NCI-H748 treated with DMSO at 0.1 percent for 48 hours (cell line): ENCODE data around the gene RYR2.
"Not testable (repeated sequence)": the region's sequence is repeated elsewhere in the genome, so short reads cannot be mapped to it uniquely, and the experiment has no call there.

Experiments used
- DNase-seq: peaks from one replicate; lab custom pipeline; 2025; lab: John Stamatoyannopoulos, UW

The RYR2 gene

DNA sequence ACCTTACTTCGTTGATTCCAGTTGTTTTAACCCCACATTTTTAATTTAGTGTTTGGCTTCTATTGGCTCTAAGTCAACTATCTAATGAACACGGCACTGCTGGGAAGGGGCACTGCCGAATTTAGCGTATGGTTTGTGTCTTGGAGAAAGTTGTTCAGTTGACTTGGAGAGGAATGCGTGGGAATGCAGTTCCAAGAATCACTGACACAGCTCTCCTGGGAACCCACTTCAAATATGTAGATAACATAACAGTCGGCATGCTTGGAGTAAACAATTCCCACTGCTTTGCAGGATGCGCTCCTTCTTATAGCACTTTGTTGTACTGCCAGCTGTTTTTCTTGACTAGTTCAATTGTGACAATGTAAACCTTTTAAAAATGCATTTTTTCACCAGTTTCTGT, 104.3 kb downstream of the RYR2 start:
- DNase-seq, result no peak

DNA sequence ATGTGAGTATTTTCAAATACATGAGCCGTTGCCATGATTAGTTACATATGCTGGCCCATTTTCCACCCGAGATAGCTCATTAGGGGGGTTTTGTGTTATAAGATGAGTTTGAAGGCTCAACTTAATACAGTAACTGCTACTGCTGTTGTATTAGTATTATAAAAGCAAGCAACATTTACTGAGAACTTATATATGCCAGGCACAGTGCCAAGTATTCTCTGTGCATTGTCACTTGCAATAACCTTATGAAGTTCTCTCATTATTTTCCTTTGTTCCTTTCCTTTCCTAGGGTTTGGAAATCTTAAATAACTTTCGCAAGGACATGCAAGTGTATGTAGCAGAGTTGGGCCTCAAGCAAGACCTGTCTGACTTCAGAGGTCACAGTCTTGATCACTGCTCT, 107.9 kb downstream of the RYR2 start:
- no peak for DNase-seq

DNA sequence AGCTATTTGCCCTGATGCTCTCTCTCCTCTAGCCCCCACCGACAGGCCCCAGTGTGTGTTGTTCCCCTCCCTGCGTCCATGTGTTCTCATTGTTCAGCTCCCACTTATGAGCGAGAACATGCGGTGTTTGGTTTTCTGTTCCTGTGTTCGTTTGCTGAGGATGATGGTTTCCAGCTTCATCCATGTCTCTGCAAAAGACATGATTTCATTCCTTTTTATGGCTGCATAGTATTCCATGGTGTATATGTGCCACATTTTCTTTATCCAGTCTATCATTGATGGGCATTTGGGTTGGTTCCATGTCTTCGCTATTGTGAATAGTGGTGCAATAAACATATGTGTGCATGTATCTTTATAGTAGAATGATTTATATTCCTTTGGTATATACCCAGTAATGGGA, 110.0 kb downstream of the RYR2 start:
- DNase-seq, result not testable (repeated sequence)

DNA sequence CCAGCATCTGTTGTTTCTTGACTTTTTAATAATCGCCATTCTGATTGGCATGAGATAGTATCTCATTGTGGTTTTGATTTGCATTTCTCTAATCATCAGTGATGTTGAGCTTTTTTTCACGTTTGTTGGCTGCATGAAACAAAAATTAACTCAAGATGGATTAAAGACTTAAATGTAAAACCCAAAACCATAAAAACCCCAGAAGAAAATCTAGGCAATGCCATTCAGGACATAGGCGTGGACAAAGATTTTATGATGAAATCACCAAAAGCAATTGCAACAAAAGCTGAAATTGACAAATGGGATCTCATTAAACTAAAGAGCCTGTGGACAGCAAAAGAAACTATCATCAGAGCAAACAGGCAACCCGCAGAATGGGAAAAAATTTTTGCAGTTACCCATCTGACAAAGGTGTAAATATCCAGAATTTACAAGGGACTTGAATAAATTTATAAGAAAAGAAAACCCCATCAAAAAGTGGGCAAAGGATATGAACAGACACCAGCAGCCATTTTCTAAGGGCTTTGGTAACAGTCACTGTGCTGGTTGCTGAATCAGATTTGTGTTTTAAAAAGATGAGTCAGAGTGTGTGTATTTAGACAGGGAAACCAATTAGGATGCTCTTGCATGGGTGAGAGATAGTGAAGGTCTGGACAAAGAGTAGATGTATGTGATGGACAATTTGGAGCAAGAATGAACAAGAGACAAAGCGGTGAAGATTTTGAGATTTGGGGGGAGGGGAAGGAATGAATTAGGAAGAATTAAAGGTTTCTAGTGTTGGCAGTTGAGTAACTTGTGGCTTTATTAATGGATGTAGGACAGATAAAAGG, 110.7 kb downstream of the RYR2 start:
- no peak for DNase-seq

DNA sequence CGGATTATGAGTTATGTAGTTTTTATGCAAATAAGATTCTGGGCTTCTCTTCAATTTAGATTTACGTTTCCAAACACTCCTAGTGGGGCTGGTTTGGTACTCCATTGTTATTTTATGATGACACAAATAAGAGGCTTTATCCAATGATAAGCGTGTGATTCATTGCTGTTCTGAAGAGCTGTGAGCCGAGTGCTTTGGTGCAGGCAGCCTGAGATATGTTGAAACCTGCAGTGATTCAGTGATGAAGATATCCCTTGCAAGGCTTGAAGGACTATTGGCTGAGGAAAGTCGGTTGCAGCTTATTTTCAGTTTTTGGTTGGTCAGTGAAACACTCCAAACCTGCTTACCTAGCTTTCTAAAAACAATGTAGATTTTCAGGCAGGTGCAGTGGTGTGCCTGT, 112.2 kb downstream of the RYR2 start:
- DNase-seq, result no peak

DNA sequence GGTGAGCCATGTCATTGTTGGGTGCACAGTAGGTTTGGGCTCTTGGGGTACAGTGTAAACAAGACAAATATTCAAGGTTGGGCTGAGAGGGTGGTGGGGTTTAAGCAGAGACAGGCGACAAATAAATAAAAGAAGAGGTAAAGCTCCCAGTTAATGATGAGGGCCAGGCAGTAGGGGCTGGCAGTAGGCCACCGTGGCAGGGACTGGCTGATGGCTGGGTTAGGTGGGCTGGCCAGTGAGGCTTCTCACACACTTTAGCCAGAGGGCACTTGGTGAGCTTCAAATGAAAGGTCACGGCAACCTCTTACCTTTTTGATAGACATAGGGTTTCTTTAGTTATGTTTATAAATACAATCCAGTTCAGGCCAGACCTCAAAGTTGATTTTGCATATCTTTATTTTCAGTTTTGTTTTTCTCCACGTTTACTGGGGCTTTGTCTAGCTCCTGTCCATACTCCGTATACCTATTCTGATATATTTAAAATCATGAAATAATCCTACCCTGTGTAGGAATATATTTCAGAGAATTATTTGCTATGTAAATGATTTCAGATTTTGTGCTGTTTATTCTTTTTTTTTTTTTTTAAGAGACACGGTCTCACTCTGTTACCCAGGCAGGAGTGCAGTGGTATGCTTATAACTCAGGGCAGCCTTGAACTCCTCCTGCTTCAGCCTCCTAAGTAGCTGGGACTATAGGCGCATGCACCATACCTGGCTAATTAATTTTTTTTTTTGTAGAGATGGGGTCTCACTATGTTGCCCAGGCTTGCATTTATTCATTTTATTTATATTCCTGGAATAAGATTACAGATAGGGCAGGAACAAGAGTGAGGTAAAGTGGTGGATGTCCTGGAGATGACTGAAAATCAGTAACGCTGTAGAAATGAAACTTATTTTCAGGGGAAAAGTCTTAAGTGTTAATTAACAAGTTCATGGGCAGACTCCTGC, 122.7 kb downstream of the RYR2 start:
- DNase-seq, result no peak

DNA sequence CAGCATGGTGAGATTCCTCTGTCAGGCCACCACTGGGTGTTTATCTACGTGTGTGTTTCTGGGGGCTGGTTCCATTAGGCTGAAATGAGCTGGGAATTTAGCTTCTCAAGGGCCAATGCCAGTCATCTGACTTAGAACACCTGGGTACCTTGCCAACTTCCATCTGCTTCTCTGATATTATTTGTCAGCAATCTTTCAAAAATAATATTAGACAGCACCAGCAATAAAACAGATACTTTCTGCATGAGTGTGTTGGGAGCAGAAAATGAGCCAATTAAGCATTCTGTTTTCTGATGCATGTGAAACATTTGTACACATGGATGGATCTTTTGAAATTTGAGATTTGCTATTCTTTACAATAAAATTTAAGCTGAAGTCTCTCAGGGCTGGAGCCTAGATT, 124.1 kb downstream of the RYR2 start:
- DNase-seq, result no peak

DNA sequence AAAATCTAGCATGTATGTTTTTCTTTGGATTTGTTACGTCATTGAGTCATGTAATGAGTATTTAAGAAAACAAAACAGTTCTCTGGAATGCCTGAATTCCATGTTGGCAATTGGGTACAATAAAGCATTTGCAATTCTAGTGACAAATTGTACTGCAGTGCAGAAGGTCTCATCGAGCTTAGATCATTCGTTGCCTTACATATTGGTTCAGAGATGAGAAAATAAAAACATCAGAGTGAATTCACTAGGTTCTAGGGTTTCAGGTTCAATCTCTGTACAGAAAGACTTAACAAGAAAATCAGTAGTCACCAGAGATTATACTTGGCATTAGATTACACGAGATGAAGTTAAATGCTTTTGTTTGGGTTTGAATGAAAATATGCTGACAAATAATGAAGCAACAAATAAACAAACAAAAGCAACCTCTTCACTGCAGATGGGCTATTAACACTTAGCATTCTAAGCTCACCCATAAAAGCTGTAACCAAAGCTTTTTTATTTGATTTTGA, 124.7 kb downstream of the RYR2 start:
- DNase-seq, result no peak

DNA sequence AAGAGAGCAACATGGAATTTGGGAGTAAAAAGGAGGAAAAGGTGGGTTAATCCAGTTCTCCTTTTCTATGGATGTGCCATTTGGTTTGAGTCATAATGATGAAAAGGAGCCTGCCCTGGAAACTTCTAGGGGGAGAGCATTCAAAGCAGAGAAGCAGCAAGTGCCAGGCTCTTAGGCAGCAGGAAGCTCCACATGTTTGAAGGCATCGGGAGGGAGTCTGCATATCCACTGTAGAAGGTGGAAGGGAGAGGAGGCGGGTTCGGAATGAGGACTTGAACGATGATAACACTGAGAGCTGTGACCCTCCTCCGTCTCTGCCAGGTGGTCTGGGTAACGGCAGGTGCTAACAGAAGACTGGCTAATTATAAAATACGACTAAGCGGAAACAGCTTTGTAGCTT, 128.2 kb downstream of the RYR2 start:
- DNase-seq, result no peak

DNA sequence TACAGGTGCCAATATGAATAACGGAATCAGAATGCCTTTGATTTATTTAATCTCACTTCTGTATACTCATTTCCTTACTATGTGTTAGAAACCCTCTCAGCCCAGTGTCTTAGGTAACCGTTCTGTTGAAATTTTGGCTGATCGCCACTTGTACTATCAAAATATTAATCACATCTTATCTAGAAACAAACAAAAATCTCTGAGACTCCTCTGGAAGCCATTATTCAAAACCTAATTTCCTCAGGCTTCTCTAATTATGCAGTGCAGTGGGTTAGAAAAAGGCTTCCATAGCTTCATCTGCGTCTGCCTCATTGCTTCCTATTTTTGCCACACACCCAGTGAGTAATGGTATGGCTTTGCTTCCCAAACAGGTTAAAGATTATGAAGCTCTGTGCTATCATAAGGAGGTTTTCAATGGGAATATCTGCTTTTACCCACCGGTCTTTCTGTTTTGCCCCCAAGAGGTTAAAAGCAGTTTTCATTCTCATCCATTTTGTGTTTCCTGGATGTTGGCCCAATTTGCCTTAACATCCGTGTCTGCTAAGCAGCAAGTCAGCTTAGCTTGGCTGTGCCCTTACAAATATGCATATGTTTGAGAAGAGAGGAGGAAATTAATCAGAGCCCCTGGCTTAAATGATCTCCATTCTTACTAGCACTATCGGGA, 129.6 kb downstream of the RYR2 start:
- no peak for DNase-seq

DNA sequence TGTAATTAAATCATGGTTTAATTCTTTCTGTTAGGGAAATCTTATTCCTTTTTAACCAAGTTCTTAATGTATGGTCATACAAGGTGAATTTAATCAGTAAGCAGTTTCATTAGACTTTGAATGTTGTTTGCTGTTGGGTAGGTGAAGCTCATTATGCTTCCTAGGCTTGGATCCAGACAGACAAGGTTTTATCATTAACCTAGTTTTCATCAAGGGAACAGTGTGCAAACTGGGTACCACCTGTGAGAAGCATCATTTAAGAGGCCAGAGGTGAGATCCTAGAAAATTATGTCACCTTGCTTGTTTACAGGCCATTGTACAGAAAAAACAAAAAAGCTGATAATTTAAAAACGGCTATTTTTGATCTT, 130.1 kb downstream of the RYR2 start:
- no peak for DNase-seq

DNA sequence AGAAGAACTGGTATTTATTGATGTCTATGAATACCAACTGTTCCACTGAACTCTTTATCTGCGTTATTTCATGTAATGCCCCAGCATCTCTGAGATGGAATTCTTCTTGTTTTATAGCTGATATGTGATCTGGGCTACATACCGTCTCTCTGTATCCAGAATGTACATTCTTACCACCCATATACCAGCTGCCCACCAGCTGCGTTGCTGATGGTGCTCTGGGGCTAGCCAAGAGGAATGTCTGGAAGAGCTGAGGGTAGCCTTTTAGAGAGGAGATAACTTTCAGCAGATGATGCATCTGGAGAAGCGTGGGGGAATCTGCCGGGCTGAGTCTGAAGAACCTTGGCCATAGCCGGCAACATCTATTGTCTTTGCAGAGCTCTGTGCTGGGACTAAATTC, 137.5 kb downstream of the RYR2 start:
- DNase-seq, result no peak

DNA sequence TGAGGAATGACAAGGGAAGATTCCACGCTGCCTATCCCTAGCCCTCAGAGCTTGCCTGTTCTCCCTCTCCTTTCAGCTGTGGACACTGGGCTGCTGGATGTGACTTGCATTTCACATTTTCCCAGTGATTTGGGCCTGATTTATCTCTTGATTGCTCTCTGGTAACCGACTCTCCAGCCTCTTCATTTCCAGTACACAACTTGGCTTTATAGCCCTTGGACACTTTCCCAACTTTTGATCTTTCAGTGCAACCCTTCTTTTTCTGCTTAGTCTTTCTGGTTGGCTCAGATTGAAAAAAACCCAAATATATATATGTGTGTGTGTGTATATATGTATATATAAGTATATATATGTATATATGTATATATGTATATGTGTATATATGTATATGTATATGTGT, 138.3 kb downstream of the RYR2 start:
- no peak for DNase-seq

DNA sequence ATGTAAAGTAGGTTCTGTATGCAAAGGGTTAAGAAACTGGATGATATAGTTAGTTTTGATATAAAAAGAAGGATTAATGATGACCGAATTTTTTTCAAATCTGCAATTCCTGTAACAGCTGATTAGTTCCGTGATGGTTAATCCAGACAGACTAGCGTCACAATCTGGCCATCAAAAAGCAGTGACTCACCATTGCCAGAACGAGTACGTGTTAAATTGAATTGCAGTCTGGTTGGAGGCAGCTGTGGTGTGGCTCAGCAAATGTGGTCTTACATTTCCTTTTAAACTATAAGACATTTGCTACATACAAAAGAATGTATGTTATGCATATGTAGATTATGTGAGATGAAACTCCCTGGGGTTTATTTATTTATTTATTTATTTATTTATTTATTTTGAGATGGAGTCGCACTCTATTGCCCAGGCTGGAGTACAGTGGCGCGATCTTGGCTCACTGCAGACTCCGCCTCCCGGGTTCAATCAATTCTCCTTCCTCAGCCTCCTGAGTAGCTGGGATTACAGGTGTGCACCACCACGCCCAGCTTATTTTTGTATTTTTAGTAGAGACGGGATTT, 139.8 kb downstream of the RYR2 start:
- DNase-seq, result no peak

DNA sequence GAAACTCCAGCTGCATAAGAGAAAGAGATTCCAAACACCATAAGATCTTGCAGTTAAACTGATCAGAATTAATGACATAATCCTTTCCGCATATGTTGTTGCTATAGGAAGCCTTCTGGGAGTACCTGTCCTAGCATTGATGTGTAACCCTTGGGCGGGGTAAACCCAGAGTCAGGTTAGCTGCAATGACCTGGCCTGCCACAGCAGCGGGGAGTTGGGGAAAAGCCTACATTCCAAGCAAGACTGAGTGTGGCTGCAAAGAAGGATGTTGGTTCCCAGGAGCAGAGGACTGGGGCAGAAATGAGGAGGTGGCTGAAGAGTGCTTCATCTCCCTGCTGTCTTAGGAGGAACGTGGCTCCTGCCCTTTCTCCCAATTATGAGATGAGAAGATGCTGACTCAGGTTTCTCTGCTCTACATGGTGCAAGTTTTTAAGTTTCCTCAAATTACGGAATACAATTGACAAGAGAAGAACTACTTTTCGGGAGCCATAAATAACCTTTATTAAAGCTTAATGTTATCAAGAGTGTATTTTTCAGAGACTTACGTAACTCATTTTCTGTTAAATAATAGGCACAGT, 142.1 kb downstream of the RYR2 start:
- no peak for DNase-seq

DNA sequence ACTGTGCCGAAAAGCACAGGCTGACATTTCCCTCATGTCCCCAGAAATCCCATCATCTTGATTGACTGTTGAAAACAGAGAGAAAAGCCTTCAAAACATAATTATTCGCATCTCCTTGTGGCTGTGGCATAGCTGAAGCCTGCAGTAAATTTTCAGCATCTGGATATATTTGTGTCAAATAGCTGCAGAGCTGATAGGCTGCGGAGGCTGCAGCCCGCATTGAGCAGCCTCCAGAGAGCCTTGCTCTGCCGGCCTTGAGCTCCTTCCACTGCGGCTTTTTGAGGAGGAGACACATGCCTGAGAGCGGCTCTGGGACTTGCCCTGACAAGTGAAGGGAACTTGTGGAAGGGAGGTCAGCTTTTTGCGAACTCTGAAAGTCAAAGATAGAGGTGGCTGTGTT, 144.7 kb downstream of the RYR2 start:
- no peak for DNase-seq

DNA sequence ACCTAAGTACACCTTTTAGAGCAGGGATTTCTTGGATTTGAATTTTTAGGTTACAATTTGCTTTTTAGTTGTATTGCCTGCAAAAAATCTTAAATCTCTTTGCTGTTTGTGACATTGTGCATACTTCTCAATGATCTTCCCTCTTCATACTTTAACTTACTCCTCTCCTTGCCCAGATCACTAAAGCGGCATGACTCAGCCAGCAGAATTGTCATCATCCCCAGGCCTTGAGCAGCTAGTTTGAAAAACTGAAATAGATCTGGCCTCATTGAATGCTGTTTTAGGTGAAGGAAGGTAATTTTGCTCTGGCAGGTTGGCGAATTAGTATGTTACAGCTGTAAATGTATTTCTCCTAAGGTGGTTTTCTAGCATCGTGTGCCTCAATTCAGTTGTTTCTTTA, 145.9 kb downstream of the RYR2 start:
- no peak for DNase-seq

DNA sequence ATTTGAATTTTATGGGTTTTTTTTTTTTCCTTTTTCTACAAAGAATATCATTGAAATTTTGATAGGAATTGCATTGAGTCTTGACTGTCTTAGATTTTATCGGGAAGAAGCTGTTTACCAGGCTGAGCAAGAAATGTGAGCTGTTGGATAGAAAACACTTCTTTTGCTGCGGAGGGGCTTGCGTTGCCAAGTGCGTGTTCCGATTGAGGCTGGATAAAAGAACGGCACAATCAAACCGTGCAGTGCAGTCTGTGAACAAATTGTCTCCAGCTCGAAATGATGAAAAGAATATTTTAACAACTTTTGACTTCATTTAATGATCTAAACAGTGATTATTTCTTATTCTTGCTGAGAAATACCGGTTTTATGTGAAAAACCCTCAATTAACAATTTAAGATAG, 149.4 kb downstream of the RYR2 start:
- no peak for DNase-seq

DNA sequence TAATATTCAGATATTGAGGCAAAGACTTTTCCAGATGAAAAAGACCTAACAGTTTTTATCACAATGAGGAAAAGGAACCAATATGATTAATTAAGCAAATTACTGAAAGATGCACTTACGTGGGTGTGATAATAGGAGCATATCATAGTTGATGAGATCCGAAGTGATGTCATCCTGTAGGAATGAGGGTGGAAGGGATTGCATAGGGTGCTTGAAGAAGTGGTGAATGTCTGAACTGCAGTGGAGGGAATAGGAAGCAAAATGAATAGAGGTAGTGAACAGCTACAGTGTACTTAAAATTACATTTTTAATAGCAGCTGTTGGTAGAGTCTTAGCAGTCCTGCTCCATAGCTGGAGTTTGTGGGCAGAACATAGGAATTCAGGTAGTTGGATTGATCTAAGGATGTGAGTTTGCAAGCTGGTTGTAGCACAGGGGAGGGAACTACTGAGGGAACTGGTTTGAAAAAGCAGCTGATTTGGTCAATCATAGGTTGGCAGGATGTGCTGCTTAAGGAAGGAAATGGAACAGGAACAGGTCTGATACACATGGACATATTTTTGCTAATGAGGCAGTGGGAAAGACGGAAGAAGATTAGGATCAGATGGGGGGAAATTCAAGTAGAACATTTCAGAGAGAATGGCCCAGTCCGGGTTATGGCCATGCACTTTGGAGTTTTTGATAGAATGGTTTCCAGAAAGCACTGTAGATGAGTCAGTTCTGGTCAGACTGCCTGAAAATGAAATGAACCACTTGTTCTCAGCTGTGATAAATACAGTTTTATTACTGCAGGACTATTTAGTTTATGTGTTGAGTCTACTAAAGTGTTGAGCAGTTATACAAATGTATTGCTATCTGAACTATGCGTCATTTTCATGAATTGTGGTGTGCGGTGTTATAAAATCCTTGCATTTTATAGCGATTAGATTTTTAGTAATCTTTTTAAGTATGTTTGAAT, 155.8 kb downstream of the RYR2 start:
- DNase-seq, result no peak

DNA sequence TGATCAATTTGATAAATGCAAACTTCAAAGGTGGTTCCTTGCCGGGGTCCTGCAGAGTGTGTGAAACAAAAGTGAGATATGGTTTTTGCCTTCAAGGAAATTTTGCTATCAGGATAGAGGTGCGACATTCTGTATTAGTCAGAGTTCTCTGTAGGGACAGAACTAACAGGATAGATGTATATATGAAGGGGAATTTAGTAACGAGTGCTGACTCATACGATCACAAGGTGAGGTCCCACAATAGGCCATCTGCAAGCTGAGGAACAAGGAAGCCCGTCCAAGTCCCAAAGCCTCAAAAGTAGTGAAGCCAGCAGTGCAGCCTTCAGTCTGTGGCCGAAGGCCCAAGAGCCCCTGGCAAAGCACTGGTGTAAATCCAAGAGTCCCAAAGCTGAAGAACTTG, 157.0 kb downstream of the RYR2 start:
- no peak for DNase-seq

DNA sequence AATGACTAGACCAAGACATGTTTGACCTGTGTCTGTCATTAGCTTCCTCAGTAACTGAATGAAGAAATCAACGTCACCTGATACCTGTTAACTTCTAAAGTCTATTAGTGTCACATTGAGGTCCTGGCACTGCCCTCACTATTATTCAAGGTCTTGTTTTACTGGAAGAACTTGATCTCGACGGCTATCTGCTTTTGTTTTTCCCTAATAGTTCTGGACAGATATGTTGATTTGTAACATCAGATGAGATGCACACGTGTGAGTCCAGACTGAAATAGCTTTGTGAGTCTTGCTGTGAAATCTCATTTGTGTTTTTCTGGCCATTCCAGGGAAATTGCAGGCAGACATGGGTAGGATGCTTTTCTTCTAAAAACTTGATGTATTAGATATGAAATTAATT, 159.2 kb downstream of the RYR2 start:
- no peak for DNase-seq
